Activated T-helper 1 cell treated with Interleukin-2 at 50 U/mL for 16 hours (primary cell): Measurements from ENCODE around the gene NUMA1.

Source experiments
- DNase-seq: peaks from one replicate; pipeline ENCODE4 v3.0.0-alpha.2; 2020; ENCODE audit warnings: low read depth

The NUMA1 gene

DNA sequence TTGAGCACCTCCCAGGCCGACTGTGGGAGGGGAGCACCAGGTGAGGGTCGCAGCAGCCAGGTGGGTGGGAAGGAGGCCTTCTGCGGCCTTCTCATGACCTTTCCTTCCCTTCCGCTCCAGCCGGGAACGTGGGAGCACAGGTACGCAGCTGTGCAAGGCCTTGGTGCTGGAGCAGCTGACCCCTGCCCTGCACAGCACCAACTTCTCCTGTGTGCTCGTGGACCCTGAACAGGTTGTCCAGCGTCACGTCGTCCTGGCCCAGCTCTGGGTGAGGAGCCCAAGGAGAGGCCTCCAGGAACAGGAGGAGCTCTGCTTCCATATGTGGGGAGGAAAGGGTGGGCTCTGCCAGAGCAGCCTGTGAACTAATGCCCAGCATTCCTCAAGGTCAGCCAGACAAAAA is 79.1 kb downstream of the NUMA1 start:
- DNase-seq, result no peak

DNA sequence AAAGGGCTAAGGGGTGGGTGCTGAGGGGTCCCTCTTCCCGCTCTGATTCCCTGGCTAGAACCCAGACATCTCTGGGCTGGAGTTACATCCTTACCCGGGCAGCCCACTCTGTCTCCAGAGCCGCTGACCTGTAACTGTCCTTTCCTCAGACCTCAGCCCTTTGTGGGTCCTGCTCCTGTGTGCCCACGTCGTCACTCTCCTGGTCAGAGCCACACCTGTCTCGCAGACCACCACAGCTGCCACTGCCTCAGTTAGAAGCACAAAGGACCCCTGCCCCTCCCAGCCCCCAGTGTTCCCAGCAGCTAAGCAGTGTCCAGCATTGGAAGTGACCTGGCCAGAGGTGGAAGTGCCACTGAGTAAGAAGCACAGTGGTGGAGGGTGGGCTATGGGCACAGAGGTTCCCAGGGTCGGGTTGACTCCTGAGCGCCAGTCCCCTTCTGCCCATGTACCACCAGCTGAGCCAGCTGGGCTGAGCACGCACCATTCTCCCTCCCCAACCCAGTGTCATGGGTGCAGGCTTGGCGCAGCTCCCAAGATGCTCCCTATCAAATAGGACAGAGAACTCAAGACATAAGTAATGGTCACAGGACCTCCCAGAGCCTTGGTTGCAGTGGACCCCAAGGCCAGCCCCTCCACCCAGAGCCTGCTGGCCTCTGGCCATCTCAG is 80.0 kb downstream of the NUMA1 start:
- DNase-seq, result no peak

DNA sequence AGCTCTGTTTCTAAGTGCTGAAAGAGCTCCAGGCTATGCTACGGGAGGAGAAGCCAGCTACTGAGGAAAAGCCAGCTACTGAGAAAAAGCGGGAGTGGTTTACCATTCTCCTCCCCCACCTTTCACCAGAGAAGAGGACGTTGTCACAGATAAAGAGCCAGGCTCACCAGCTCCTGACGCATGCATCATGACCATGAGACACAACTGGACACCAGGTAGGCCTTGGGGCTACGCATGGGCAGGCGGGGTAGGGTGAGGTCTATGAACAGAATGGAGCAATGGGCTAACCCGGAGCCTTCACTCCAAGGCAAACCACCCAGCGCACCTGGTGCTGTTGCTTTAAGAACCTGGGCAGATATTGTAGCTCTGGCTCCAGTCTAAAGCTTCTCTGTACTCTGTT is 80.5 kb downstream of the NUMA1 start:
- no peak for DNase-seq

DNA sequence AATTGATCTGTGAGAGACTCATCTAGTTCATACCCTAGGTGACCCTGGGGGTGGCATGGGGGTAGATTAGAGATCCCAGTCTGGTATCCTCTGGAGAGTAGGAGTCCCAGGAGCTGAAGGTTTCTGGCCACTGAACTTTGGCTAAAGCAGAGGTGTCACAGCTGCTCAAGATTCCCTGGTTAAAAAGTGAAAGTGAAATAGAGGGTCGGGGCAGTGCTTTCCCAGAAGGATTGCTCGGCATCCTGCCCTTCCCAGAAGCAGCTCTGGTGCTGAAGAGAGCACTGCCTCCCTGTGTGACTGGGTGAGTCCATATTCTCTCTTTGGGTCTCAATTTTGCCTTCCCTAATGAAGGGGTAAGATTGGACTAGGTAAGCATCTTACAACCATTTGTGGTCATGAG is 81.0 kb downstream of the NUMA1 start:
- DNase-seq, result no peak

DNA sequence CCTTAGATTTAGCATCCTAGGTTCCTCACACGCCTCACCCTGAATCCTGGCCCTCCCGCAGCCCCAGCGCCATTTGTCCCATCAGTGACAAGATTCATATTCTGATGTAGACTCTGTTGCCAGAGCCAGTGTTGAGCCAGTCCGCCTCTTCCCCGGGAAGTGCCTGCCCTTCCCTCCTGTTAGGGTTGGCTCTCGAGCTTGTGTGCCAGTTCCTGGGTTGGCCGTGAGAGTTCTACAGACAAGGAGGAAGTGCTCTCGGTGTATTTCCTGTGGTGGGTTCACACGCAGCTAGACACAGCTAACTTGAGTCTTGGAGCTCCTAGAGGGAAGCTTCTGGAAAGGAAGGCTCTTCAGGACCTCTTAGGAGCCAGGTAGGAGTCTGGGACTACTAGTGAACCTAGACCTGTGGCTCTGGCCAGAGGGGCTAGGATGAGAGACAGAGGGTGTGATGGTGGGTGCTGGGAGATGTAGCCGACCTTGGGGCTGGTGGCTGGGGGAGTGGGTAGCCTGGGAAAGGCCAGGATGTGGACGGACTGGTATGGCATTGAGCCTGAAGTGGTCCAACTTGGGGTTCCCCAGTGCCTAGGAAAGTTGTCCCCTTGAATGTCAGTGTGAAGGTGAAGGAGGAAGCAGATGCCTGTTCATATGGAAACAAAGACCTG is 81.6 kb downstream of the NUMA1 start, which contains the start of gene IL18BP:
IL18BP (plus strand) TSS at position 261 of the 662 bp plus-strand sequence. CDS start 1,076 bp downstream, outside the sequence.
- DNase-seq, result peak; percentile 7

DNA sequence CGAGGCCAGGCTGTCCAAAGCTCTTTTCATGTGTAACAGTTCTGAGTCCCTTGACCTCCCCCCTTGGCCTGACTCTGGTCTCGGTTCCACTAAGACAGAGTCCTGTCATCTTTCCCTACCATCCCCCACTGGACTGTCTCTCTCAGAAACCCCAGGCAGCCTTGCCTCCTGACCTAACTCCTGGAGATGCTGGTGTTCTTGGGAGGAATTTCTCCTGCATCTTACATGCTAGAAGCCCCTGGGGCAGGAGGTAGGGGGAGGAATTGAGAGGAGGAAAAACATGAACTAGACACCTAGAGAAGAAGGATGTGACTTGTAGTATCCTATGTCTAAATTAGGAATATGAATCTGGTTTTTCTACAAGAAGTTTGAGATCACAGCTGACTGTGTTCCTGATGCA is 82.3 kb downstream of the NUMA1 start:
- DNase-seq, result no peak

DNA sequence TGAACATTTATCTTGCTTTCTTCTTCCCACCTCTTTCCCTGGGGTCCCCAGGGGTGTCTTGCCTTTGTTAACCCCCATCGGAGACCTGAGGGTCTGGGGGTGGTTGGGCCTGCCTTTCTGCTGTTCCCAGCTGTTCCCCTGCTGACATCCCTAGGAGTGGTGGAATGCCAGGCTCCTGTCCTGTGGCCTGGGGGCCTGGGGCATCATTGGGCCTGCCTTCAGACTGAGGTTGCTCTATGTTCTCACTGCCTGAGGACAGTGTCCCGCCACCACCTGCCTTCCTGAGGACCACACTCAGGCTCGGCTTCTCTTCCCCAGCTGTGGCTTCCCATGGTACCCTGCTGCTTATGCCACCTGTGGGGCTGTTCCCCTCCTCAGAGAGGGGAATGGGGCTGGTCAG is 82.7 kb downstream of the NUMA1 start:
- no peak for DNase-seq

DNA sequence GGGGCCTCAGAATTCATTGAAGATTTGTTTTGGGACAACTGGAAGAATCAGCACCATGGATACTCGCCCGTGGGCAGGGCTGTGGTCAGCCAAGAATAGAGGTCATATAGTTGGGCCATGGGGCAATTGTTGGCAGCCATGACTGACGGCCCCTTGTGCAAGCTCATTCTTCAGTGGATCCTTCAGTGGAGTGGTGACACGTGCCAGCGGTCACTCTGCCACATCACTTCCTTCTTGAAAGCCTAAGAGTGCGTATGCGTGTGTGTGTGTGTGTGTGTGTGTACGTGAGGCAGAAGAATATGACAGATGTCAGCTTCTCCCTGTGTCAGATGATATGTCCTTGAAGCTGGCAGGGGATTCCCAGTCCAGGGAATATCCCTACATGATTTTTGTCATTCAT is 83.4 kb downstream of the NUMA1 start:
- DNase-seq, result no peak

DNA sequence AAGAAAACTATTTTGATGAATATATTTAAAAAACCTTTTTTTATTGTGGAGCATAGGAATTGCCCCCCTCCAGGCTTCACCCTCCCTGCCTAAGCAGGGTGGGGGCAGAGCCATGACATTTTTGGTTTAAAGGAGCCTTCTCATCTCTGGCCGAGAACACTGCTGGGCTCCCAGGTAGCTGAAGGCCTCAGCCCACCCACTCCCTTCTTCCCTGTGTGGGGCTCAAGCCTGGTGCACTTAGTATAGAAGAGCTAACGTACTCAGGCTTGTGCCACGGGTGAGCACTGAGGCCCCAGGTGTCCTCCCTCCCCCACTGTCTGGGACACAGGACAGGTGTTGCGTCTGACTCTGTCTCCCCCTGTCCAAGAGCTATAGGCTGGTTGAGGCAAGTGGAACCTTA is 83.8 kb downstream of the NUMA1 start:
- no peak for DNase-seq

DNA sequence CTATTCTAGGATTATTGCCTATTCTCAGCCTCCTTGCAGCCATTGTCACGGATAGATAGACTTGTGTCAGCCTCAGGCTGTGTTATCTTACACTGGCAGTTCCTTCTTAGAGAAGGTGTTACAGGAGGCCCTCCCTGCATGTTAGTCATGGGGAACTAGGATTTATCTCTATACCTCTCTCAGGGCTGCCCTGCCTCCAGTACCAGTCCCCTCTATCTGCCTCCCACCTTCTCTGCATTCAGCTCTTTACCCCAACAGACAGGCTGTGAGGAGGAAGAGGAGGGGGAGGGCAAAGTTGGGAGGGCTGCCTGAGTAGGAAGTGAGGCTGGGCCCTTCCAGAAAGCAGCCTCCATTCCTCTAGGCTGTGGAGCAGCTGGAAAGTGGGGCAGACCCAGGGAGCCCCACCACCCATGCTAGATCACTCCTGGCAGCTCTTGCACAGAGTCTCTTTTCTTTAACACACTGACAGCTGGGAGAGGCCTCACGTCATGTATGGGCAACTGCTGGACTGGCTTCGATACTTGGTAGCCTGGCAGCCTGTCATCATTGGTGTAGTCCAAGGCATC is 84.5 kb downstream of the NUMA1 start:
- DNase-seq, result no peak

DNA sequence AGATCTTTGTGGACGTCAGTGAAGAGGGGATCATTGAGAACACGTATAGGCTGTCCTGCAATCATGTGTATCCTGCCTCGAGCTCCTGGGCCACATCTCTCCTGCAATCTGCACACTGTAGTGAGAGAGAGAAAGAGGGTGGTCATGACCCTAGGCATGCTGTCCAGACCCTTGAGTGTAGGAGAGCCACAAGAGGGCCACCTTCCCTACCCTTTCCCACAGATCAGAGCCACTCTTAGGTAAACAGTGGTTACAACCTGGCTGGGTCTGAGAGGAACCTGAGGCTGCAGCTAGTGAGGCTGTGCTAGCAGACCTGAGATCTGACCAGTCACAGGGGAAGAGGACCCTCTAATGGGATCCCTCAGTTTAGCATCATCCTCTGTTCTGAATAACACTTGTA is 85.6 kb downstream of the NUMA1 start:
- DNase-seq, result no peak

DNA sequence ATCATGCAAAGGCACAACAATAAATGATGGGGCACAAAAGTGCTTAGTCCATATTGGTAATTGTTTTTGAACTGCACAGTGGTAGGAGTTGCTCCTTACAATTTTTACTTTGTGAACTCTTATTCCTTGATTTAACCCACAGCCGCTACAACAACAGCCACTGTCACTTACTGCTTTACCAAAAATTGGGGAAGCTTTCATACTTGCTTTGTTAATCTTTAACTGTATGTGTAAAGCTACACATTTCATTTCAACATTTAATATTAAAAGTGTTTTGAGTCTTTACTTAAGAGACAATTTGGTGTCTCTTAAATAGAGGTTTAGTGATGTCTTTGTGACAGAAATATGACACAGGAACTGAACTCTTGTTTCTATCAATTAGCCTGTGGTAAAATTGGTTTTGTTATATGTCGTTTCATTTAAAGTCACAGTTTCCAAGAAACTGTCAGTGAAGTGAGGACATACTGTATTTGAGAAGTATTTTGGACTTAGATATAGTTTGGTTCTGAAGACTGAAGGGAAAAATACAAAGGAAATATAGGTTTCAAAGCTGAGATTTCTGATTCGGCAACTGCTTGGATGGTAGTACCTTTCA is 88.1 kb downstream of the NUMA1 start:
- no peak for DNase-seq

DNA sequence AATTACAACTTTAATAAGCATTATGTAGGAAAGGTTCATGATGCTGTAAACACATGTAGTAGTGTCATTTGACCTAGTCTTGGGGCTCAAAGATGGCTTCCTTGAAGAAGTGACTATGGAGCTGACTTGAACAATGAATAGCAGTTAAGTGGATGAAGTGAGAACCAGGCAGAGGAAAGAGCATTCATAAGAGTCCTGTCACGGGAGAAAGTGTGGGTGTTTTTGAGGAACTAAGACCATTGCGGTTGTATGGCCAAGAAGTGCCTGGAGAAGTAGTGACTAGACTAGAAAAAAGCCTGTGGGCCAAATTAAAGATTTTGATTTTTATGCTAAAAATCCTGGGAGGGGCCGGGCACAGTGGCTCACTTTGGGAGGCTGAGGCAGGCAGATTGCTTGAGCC is 88.8 kb downstream of the NUMA1 start:
- no peak for DNase-seq

DNA sequence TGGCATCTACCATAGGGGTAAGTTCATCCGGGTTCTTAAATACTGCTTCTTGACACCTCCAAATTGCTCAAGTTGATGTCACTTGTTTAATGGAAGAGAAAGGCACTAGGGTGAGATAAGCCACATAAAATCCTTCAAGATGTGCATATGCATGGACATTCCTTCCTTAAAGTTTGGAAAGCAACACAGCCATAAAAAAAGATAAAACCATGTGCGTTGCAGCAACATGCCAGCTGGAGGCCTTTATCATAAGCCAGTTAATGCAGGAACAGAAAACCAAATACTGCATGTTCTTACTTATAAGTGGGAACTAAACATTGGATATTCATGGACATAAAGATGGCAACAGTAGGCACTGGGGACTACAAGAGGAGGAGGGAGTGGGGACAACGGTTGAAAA is 89.6 kb downstream of the NUMA1 start:
- DNase-seq, result no peak

DNA sequence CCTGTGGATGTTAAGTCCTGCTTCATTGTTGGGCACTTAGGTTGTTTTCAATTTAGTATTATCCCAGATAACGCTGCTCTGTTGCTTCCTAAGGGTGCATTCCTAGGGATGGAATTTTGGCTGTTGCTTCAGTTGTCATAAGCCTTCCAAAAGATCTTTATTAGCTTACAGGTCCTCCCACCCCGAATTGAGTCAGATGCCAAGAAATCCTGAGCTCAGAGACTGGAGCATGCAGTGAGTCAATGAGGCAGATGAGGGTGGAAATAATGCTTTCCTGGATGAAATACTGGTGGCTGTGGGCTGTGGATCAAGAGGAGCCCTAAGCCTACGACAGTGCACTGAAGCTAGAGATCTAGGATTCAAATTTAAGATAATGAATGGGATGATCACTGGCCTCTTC is 92.3 kb downstream of the NUMA1 start:
- DNase-seq, result no peak

DNA sequence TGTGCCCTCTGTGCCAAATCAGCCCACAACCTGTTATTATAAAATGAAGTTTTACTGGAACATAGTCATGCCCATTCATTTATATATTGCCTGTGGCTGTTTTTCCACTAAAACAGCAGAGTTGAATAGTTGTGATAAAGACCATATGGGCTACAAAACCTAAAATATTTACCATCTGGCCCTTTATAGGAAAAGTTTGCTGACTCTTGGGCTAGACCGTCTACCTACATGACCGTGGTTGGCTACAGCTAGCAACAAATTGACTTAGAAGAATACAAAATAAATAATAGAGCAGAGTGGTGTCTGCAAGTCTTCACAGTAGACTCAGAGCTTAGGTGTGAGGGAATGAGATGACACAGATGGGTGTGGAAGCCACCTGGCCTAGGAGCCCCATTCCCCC is 92.8 kb downstream of the NUMA1 start:
- DNase-seq, result no peak

DNA sequence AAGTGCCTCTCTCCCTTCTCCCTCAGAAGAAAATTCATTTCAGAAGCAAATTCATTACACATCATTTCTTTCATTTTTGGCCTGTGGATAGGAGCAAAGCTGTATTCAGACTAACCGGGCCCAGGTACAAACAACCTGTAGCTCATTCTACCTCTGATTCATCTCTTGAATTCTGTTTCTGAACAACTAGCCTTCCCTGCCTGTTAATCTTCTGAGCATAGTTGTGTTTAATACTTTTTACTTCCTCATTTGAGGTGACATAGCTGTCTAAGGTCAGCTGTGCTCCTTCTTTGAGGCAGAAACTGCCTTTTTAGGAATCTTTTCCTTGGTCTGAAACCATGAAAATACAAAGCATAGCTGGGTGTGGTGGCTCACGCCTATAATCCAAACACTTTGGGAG is 94.2 kb downstream of the NUMA1 start:
- no peak for DNase-seq

DNA sequence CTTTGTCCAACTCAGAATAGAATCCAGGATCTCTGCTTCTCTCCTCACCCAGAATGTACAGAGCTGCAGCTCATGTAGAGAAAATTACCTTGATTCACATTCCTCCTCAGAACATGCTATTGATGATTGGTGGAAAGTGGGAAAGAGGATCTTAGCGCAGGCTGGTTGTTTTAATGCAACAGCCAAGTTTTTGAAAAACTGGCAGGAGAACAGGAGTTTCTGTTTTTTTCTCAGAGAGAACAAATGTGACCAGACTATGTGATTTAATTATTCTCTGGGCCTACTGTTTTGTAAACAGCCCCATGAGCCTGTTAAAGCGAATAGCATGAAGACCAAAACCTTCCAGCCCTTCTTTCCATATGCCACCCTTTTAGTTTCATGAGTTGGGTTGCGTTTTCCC is 100.7 kb downstream of the NUMA1 start:
- no peak for DNase-seq

DNA sequence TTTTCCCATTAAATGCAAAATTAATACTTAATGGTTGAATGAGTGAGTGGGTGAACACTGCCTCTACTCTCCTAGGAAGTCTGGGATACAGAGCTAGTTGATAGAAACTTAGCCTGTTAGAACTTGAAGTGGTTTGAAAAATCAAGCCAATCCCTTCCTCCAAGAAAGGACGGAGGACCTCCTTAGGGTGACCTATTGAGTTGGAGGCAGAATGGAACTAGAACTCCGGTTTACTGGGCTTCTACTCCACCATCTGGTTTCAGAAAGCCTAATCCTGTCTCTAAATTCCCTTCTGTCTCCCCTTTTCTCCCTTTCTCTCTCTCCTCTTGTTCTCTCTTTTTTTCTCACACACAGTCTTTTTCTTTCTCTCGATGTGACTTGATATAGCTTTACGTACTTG is 101.2 kb downstream of the NUMA1 start:
- no peak for DNase-seq

DNA sequence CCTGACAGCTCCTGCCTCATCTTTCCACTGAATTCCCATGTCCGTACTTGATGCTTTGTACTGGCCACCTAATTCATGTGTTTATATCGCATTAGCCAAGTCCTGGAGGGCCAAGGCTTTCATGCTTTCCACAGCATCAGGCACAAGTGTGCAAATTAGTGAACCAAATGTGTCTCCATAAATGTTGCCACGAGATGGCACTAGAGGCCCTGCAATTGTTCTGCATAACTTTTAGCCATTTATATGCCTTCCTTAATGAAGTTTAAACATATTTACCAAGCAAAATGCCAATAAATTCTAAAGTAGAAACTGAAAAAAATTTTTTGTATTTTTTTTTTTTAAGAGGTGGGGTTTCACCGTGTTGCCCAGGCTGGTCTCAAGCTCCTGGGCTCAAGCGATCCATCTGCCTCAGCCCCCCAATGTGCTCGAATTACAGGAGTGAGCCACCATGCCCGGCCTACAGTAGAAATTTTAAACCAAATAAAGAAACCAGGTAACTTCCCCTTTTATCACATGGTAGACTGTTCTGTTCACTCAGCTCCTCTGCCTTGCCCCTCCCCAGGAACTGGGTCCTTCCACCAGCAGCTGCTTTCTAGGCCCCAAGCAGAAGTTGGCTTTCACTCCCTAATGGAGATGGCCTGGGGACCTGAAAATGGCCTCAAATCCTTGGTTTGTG is 102.5 kb downstream of the NUMA1 start:
- no peak for DNase-seq

DNA sequence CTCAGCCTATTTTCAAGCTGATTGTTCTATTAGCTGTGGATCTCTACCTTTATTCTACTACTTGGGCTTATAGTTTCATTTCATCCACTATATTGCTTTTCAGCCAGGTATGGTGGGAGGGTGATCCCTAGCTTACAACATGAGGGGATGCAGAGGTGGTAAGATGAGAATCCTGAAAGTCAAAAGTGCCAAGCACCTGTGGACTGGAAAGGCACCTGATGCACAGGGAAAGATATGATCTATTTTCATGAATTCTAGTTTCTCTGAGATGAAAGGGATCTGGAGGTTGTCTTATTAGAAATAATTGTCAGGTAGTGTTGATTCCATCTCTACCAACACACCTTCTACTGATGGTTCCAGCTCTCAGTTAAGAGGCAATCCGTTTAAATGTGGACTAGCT is 103.3 kb downstream of the NUMA1 start:
- no peak for DNase-seq

DNA sequence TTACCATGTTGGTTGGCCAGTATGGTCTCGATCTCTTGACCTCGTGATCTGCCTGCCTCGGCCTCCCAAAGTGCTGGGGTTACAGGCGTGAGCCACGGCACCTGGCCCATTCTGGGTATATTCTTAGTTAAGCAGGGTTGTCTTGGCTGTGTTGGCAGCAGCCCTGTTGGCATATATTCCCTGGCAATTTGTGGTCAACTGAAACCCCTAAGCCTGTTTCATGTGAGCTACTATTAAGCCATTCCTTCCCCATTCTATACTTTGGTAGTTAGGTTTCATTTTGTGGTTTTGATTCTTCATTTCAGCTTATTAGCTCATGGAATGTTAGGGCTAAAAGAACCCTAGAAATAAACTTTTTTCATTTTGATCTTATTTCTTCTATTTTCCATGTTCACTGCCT is 103.8 kb downstream of the NUMA1 start:
- no peak for DNase-seq

DNA sequence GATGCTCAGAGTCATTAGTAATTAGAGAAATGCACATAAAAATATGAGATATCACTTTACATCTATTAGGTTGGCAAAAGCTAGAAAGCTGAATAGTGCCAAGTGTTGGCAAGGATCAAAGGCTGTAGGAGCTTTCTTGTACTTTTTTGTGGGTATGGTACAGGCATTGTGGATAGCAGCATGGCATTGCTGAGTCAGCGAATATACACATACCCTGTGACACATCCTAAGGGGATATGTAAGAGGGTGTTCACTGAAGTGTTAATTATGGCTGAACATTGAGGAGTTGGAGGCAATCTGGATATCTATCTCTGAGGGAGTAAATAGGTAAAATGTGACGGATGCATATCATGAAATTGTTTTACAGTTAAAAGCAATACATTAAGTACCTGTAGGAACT is 108.7 kb downstream of the NUMA1 start:
- DNase-seq, result no peak
